ENCODE data around the gene C1orf50.

C1orf50 gene

DNA sequence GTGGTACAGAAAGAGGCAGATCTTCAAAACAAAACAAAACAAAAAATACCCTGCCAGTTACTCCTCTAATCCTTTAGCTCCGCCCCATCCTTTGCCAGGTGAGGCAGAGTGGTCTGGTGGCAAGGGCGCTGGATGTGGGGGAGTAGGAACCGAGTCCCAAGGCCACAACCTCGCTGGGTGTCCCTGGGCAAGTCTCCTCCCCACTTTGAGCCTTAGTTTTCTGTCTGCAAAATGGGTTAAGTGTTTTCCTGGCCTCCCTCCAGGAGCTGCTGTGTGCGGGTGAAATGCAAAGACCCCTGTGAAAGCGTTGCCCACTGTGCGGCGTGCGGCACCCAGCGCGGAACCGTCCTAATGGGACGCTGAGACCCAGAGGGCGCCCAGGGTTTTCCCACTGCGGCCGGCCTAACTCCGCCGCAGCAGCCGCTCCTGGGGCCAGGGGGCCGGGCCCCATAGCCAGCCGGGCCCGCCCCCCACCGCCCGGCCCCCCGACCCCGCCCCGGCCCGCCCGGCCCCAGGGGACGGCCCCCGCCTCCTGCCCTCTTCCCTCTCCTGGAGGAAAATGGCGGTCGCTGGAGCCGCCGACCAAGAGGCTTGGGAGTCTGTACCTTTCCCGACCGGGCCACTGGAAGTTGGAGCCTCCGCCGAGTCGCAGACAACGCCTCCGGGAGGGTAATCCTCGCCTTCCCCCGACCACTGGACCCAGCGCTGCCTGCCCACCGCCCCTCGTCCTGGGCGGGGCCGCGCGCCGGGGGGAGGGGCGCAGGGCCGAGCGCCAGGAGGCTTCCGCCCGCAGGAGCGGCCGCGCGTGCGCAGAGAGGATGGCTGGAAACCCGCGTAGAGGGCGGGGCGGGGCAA lies 49.8 kb downstream of the C1orf50 start, which contains the start of the genes ERMAP and SVBP:
Gene ERMAP, plus strand, starts transcription at position 538 of the 855 bp plus-strand sequence. CDS start 13,327 bp downstream, outside the sequence.
Gene SVBP, minus strand, starts transcription at position 813 of the 855 bp plus-strand sequence. CDS start 853 bp downstream, outside the sequence.
- peak; percentile 97 for DNase-seq (ENCODE audit: low spot score)
- TF ChIP-seq, protein P1, sequence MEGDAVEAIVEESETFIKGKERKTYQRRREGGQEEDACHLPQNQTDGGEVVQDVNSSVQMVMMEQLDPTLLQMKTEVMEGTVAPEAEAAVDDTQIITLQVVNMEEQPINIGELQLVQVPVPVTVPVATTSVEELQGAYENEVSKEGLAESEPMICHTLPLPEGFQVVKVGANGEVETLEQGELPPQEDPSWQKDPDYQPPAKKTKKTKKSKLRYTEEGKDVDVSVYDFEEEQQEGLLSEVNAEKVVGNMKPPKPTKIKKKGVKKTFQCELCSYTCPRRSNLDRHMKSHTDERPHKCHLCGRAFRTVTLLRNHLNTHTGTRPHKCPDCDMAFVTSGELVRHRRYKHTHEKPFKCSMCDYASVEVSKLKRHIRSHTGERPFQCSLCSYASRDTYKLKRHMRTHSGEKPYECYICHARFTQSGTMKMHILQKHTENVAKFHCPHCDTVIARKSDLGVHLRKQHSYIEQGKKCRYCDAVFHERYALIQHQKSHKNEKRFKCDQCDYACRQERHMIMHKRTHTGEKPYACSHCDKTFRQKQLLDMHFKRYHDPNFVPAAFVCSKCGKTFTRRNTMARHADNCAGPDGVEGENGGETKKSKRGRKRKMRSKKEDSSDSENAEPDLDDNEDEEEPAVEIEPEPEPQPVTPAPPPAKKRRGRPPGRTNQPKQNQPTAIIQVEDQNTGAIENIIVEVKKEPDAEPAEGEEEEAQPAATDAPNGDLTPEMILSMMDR (conservative IDR thresholded peaks at IDR 0.05; ENCODE audit: low read depth): no peak
- ChIA-PET POLR2A (ENCODE audit: low non-redundant PET) (interaction anchor here (1.5 kb wide), 1 partner anchor 29 kb away, joined by 5 read pairs; the partner anchor contains the start of gene ZNF691), CTCF (no interaction called here)
- peak within 1 kb of the TSS; percentile 98 for H3K27ac ChIP-seq

DNA sequence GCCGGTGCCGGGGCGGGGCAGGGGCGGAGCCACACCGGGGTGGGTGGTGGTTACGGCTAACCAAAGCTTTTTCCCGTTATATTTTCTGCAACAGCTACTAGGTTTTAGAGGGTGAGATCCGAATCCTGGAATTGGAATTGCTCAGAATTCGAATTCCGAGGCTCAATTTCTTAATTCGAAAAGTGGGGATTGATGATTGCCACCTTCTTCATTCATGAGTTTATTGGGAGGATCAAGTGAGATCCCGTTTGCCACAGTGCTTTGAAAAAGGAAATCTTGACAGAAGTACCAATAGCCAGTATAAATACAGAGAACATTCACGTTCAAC lies 50.4 kb downstream of the C1orf50 start:
- DNase-seq (ENCODE audit: low spot score): no peak
- ChIA-PET CTCF (interaction anchor here (0.6 kb wide), 1 partner anchor 1209 kb away, joined by 3 read pairs; no protein-coding TSS in a partner anchor), POLR2A (ENCODE audit: low non-redundant PET) (interaction anchor here (0.9 to 1.5 kb wide), 2 partner anchors 29 to 51 kb away, joined by 3 to 5 read pairs; partner anchors contain the start of genes C1orf50, P3H1 and ZNF691)
- TF ChIP-seq, protein P1 (conservative IDR thresholded peaks at IDR 0.05; ENCODE audit: low read depth): no peak
- peak overlapping the region; percentile 98 for H3K27ac ChIP-seq

DNA sequence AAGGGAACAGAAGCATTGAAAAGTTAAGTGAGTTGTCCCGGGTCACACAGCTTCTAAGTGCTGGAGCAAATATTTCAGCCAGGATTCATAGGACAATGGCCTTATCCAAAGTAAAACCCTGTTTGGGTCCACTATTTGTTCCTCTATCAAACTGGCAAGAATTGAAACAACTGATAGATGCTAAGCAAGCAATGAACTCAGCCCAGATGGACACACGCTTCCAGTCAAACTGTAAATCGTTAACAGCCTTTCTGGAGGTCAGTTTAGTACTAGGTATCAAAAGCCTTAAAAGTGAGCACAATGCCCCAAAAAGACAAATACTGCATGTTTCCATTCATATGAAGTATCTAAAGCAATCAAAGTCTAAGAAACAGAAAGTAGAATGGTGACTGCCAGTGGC lies 50.9 kb downstream of the C1orf50 start:
- no peak overlapping the region for H3K27ac ChIP-seq
- ChIA-PET CTCF (interaction anchor here (0.6 kb wide), 2 partner anchors 52 to 1208 kb away, joined by 3 read pairs; no protein-coding TSS in a partner anchor), POLR2A (ENCODE audit: low non-redundant PET) (interaction anchor here (0.9 to 1.5 kb wide), 2 partner anchors 28 to 51 kb away, joined by 3 to 5 read pairs; partner anchors contain the start of genes C1orf50, P3H1 and ZNF691)
- DNase-seq (ENCODE audit: low spot score): no peak
- TF ChIP-seq, protein P1 (conservative IDR thresholded peaks at IDR 0.05; ENCODE audit: low read depth): no peak

DNA sequence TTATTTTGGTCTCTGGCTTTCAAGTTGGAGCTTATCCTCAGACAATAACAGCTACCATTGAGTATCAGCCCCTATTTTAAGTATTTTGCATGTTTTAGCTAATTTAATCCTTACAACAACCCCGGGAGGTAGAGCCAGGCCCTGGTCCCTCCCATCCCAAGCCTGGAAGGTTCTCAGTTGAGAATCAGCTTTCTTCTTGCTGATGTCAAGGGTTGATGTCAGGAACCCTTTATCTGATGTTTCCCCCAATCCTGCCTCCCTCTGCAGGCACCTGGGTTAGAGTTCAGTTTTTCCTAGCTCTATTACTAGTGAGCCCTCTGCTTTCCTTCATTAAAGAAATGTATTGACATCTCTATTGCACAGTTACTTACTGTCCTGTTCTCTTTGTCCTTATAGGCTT lies 53.8 kb downstream of the C1orf50 start:
- TF ChIP-seq, protein P1 (conservative IDR thresholded peaks at IDR 0.05; ENCODE audit: low read depth): no peak
- CTCF ChIA-PET: interaction anchor here (0.6 to 1.0 kb wide), 3 partner anchors 8 to 163 kb away, joined by 3 to 4 read pairs (median 3); no protein-coding TSS in a partner anchor
- POLR2A ChIA-PET (ENCODE audit: low non-redundant PET): no interaction called here
- no peak for DNase-seq (ENCODE audit: low spot score)
- no peak overlapping the region for H3K27ac ChIP-seq

DNA sequence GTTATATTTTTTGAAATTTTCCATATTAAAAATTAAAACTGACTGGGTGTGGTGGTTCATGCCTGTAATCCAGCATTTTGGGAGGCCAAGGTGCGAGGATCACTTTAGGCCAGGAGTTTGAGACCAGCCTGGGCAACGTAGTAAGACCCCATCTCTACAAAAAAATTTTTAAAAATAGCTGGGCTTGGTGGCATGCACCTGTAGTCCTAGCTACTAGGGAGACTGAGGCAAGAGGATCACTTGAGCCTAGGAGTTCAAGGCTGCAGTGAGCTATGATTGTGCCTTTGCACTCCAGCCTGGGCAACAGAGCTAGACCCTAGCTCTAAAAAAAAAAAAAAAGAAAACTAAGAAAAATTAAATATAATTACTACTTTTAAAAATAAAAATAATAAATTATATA lies 54.6 kb downstream of the C1orf50 start:
- ChIA-PET CTCF (interaction anchor here (0.6 kb wide), 2 partner anchors 164 to 178 kb away, joined by 3 read pairs; no protein-coding TSS in a partner anchor), POLR2A (ENCODE audit: low non-redundant PET) (interaction anchor here (0.7 kb wide), 1 partner anchor 25 kb away, joined by 3 read pairs; the partner anchor contains the start of gene ZNF691)
- no peak overlapping the region for H3K27ac ChIP-seq
- DNase-seq (ENCODE audit: low spot score): no peak
- TF ChIP-seq, protein P1 (conservative IDR thresholded peaks at IDR 0.05; ENCODE audit: low read depth): no peak

DNA sequence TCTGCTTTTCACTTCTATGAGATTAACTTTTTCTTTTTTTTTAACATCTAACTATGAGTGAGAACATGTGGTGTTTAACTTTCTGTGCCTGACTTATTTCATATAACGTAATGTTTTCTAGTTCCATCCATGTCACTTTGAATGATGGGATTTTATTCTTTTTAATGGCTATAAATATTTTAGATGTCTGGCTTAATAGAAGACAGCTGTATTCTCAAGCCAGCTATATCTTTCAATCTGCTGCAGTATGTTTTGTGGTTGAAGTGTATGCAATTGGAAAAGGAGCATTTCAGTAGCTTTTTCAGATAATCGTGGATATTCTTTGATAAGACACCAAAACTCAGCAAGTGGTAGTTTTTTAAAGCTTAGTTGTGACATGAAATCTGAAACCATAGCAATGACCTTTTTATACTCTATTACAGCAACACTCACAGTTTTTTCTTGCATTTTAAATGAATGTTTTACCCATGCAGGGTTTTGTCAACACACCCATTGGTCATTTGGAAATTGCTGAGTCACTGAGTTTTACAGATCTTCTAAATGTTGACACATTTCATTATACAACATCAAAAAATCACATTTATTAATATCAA lies 55.8 kb downstream of the C1orf50 start:
- ChIA-PET CTCF (interaction anchor here (0.7 kb wide), 1 partner anchor 1011 kb away, joined by 4 read pairs; no protein-coding TSS in a partner anchor), POLR2A (ENCODE audit: low non-redundant PET) (no interaction called here)
- no peak for DNase-seq (ENCODE audit: low spot score)
- no peak overlapping the region for H3K27ac ChIP-seq
- TF ChIP-seq, protein P1 (conservative IDR thresholded peaks at IDR 0.05; ENCODE audit: low read depth): no peak

All from RWPE1 (cell line).